ENCODE results near the gene TBKBP1. TPM values are rescaled to one million over a fixed set of nuclear protein-coding genes. Genes with fewer than 3 reads are reported as not detected.
"Not testable (repeated sequence)": the region's sequence is repeated elsewhere in the genome, so short reads cannot be mapped to it uniquely, and the experiment has no call there.

TBKBP1 gene
- total RNA-seq, 2 experiments from 2014 or later = 2.4 to 3.0 TPM

DNA sequence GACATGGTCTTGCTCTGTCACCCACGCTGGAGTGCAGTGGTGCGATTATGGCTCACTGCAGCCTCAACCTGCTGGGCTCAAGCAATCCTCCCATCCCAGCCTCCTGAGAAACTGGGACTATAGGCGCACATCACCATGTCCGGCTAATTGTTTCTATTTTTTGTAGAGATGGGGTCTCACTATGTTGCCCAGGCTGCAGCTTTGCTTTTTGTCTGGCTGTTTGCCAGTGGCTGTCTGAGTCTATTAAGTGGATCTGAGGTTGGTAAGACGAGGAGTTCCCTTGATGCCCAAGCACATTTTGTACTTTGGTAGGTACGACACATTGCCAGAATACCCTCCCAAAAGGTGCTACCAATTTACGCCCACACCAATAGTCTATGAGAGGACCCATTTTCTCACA, 44.2 kb downstream of the TBKBP1 start:
- ChIA-PET CTCF (no interaction called here), POLR2A (no interaction called here)
- peak in 1 of 14 experiments; percentile 23 for DNase-seq
- H3K4me1 Mint-ChIP-seq (ENCODE audit: low read depth) = peaks cover 22% of the 10 kb centered on the region
- H3K27me3 Mint-ChIP-seq = peaks cover 5% of the 10 kb centered on the region
- no peaks in the 10 kb centered on the region for H3K9me3 Mint-ChIP-seq
- Histone ChIP-seq H3K27ac (ENCODE audit: low read depth in 1 of 2, low read length in 2 of 2) (no peak overlapping the region), H3K27me3 (ENCODE audit: control insufficient read depth in 1 of 2, insufficient read depth in 2 of 2, low read length in 2 of 2) (peaks cover 0 to 2% of the 10 kb centered on the region in 2 experiments), H3K36me3 (ENCODE audit: insufficient read depth, low read length) (peaks cover 3% of the 10 kb centered on the region), H3K4me1 (ENCODE audit: insufficient read depth, low read length) (peaks cover 81% of the 10 kb centered on the region), H3K9me3 (ENCODE audit: control insufficient read depth in 1 of 2, insufficient read depth in 1 of 2, low read length in 2 of 2) (no peaks in the 10 kb centered on the region), H3K4me3 (ENCODE audit: low read length) (no peak overlapping the region)
- H3K4me3 Mint-ChIP-seq = no peak overlapping the region
- H3K27ac Mint-ChIP-seq = no peak overlapping the region
- intact Hi-C loops (cut with DNase I, micrococcal nuclease) = loop anchor here in 1 of 2 experiments (5.0 kb wide), 1 partner anchor 44 kb away; no protein-coding TSS in a partner anchor
- TF ChIP-seq, protein P1, sequence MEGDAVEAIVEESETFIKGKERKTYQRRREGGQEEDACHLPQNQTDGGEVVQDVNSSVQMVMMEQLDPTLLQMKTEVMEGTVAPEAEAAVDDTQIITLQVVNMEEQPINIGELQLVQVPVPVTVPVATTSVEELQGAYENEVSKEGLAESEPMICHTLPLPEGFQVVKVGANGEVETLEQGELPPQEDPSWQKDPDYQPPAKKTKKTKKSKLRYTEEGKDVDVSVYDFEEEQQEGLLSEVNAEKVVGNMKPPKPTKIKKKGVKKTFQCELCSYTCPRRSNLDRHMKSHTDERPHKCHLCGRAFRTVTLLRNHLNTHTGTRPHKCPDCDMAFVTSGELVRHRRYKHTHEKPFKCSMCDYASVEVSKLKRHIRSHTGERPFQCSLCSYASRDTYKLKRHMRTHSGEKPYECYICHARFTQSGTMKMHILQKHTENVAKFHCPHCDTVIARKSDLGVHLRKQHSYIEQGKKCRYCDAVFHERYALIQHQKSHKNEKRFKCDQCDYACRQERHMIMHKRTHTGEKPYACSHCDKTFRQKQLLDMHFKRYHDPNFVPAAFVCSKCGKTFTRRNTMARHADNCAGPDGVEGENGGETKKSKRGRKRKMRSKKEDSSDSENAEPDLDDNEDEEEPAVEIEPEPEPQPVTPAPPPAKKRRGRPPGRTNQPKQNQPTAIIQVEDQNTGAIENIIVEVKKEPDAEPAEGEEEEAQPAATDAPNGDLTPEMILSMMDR (IDR thresholded peaks at IDR 0.05) = no peak
- no peaks in the 10 kb centered on the region for H3K36me3 Mint-ChIP-seq (ENCODE audit: low read depth)
- ATAC-seq (ENCODE audit: poor library complexity) = no peak

DNA sequence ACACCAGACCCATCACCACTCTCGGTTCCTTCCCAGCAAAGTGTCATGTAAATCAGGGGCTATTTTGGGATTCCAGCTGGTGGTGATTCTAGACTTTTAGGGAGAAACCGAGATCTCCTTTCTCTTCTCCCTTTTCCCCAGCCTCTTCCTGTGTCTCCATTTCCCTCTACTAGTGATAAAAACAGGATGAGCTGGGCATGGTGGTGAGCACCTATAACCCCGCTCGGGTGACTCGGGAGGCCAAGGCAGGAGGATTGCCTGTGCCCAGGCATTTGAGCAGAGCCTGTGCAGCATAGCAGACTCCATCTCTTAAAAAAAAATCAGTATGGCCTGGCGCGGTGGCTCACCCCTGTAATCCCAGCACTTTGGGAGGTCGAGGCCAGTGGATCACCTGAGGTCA, 45.2 kb downstream of the TBKBP1 start:
- ATAC-seq (ENCODE audit: poor library complexity) (no peak), DNase-seq (no peak)
- Histone ChIP-seq H3K4me3 (ENCODE audit: low read length) (no peak overlapping the region), H3K27ac (ENCODE audit: low read depth in 1 of 2, low read length in 2 of 2) (no peak overlapping the region), H3K36me3 (ENCODE audit: insufficient read depth, low read length) (peaks cover 10% of the 10 kb centered on the region), H3K27me3 (ENCODE audit: control insufficient read depth in 1 of 2, insufficient read depth in 2 of 2, low read length in 2 of 2) (peaks cover 0 to 2% of the 10 kb centered on the region in 2 experiments), H3K4me1 (ENCODE audit: insufficient read depth, low read length) (peaks cover 80% of the 10 kb centered on the region), H3K9me3 (ENCODE audit: control insufficient read depth in 1 of 2, insufficient read depth in 1 of 2, low read length in 2 of 2) (no peaks in the 10 kb centered on the region)
- H3K27ac Mint-ChIP-seq = no peak overlapping the region
- intact Hi-C loops (cut with DNase I, micrococcal nuclease) = loop anchor here in 1 of 2 experiments (5.0 kb wide), 1 partner anchor 43 kb away; no protein-coding TSS in a partner anchor
- ChIA-PET POLR2A (no interaction called here), CTCF (no interaction called here)
- H3K9me3 Mint-ChIP-seq = no peaks in the 10 kb centered on the region
- no peak overlapping the region for H3K4me3 Mint-ChIP-seq
- H3K27me3 Mint-ChIP-seq = no peaks in the 10 kb centered on the region
- H3K36me3 Mint-ChIP-seq (ENCODE audit: low read depth) = no peaks in the 10 kb centered on the region
- H3K4me1 Mint-ChIP-seq (ENCODE audit: low read depth) = peaks cover 18% of the 10 kb centered on the region
- TF ChIP-seq, protein P1 (IDR thresholded peaks at IDR 0.05) = no peak

DNA sequence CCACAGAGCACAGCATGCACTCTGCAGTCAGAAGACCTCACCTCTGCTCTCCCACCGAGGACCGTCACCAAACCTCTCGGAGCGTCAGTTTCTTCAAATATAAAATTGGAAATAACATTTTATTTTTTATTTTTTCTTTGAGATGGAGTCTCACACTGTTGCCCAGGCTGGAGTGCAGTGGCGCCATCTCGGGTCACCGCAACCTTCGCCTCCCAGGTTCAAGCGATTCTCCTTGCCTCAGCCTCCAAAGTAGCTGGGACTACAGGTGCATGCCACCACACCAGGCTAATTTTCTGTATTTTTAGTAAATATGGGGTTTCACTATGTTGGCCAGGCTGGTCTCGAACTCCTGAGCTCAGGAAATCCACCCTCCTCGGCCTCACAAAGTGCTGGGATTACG, 46.0 kb downstream of the TBKBP1 start:
- H3K9me3 Mint-ChIP-seq; DNase-seq; POLR2A ChIA-PET; H3K4me3 Mint-ChIP-seq; H3K27me3 ChIP-seq (ENCODE audit: control insufficient read depth in 1 of 2, insufficient read depth in 2 of 2, low read length in 2 of 2); H3K4me3 ChIP-seq (ENCODE audit: low read length); H3K27ac ChIP-seq (ENCODE audit: low read depth in 1 of 2, low read length in 2 of 2); ATAC-seq (ENCODE audit: poor library complexity); CTCF ChIA-PET; H3K36me3 Mint-ChIP-seq (ENCODE audit: low read depth); H3K27ac Mint-ChIP-seq; H3K27me3 Mint-ChIP-seq; H3K9me3 ChIP-seq (ENCODE audit: control insufficient read depth in 1 of 2, insufficient read depth in 1 of 2, low read length in 2 of 2): not testable (repeated sequence)
- Histone ChIP-seq H3K4me1 (ENCODE audit: insufficient read depth, low read length) (peaks cover 76% of the 10 kb centered on the region), H3K36me3 (ENCODE audit: insufficient read depth, low read length) (peaks cover 17% of the 10 kb centered on the region)
- peaks cover 18% of the 10 kb centered on the region for H3K4me1 Mint-ChIP-seq (ENCODE audit: low read depth)
- intact Hi-C loops (cut with DNase I, micrococcal nuclease) = loop anchor here in 1 of 2 experiments (5.0 kb wide), 1 partner anchor 42 kb away; no protein-coding TSS in a partner anchor
